ENCODE results near the gene NFIC. TPM values are rescaled to one million over a fixed set of nuclear protein-coding genes. Genes with fewer than 3 reads are reported as not detected.
"Not testable (repeated sequence)": the region's sequence is repeated elsewhere in the genome, so short reads cannot be mapped to it uniquely, and the experiment has no call there.

NFIC gene
- total and polyA plus RNA-seq, 3 donors from 2014 or later = 56.5 to 127 (median 113) TPM

GRCh38 chr19:3336680-3337523 lies 29.5 kb upstream of the NFIC start:
- DNase-seq = peak; percentile 95
- 30 to 31% methylated on average over 19 to 22 of the region's 22 CpGs for WGBS, 2 donors
- Histone ChIP-seq H3K9me3 (no peaks in the 10 kb centered on the region), H3K27me3 (no peaks in the 10 kb centered on the region), H3K4me1 (peaks cover 38% of the 10 kb centered on the region), H3K36me3 (ENCODE audit: low read depth, missing control alignments) (no peaks in the 10 kb centered on the region), H3K27ac (peak overlapping the region; percentile 77 to 86), H3K4me3 (no peak overlapping the region)
- intact Hi-C loops (cut with DNase I; ENCODE audit: low total_unique reads) = loop anchor here (10.0 kb wide), 1 partner anchor 98 kb away; no protein-coding TSS in a partner anchor
- TF ChIP-seq POLR2A (IDR thresholded peaks at IDR 0.05) = no peak
- TF ChIP-seq CTCF (IDR thresholded peaks at IDR 0.05) = no peak

- 75 to 81% methylated on average over 11 to 12 of the region's 12 CpGs for WGBS, 2 donors
- H3K4me1 ChIP-seq = peaks cover 45% of the 10 kb centered on the region
Measured at GRCh38 chr19:3338541-3339181, 27.7 kb upstream of the NFIC start.

GRCh38 chr19:3340340-3340739 lies 26.0 kb upstream of the NFIC start:
- DNase-seq = no peak
- WGBS, 2 donors = 80 to 92% methylated on average over 10 to 11 of the region's 11 CpGs
- H3K27me3 ChIP-seq = no peaks in the 10 kb centered on the region
- H3K9me3 ChIP-seq = no peaks in the 10 kb centered on the region
- intact Hi-C loops (cut with DNase I; ENCODE audit: low total_unique reads) = no loop called here
- H3K27ac ChIP-seq = no peak overlapping the region
- peaks cover 46% of the 10 kb centered on the region for H3K4me1 ChIP-seq
- no peak overlapping the region for H3K4me3 ChIP-seq
- no peaks in the 10 kb centered on the region for H3K36me3 ChIP-seq (ENCODE audit: low read depth, missing control alignments)
- TF ChIP-seq POLR2A (IDR thresholded peaks at IDR 0.05) (no peak), CTCF (IDR thresholded peaks at IDR 0.05) (no peak)

More at GRCh38 chr19:3338541-3339181, 27.7 kb upstream of the NFIC start:
- TF ChIP-seq POLR2A (IDR thresholded peaks at IDR 0.05) (no peak), CTCF (IDR thresholded peaks at IDR 0.05) (no peak)
- DNase-seq = no peak
- H3K9me3 ChIP-seq = no peaks in the 10 kb centered on the region
- no peaks in the 10 kb centered on the region for H3K36me3 ChIP-seq (ENCODE audit: low read depth, missing control alignments)
- no peaks in the 10 kb centered on the region for H3K27me3 ChIP-seq
- H3K27ac ChIP-seq = peak overlapping the region; percentile 31 to 36
- H3K4me3 ChIP-seq = no peak overlapping the region
- intact Hi-C loops (cut with DNase I; ENCODE audit: low total_unique reads) = loop anchor here (10.0 kb wide), 1 partner anchor 96 kb away; no protein-coding TSS in a partner anchor

GRCh38 chr19:3342246-3342645 lies 24.1 kb upstream of the NFIC start:
- Histone ChIP-seq H3K9me3 (no peaks in the 10 kb centered on the region), H3K27ac (no peak overlapping the region), H3K36me3 (ENCODE audit: low read depth, missing control alignments) (no peaks in the 10 kb centered on the region), H3K4me3 (no peak overlapping the region), H3K4me1 (peaks cover 39% of the 10 kb centered on the region), H3K27me3 (no peaks in the 10 kb centered on the region)
- intact Hi-C loops (cut with DNase I; ENCODE audit: low total_unique reads) = no loop called here
- no peak for TF ChIP-seq CTCF (IDR thresholded peaks at IDR 0.05)
- TF ChIP-seq POLR2A (IDR thresholded peaks at IDR 0.05) = no peak
- 85 to 86% methylated on average over 9 of the region's 9 CpGs for WGBS, 2 donors
- DNase-seq = no peak

- Histone ChIP-seq H3K4me1 (peaks cover 33% of the 10 kb centered on the region), H3K27ac (peak overlapping the region in 1 of 2 donors; percentile 28)
- H3K36me3 ChIP-seq (ENCODE audit: low read depth, missing control alignments); H3K27me3 ChIP-seq; H3K4me3 ChIP-seq; DNase-seq; intact Hi-C loops (cut with DNase I; ENCODE audit: low total_unique reads); H3K9me3 ChIP-seq: not testable (repeated sequence)
- WGBS, 2 donors = 62 to 77% methylated on average over 8 to 9 of the region's 9 CpGs
Measured at GRCh38 chr19:3342962-3343361, 23.4 kb upstream of the NFIC start.
